Natural killer cell (primary cell): Measurements from ENCODE around the gene CBY1. TPM values are rescaled to one million over a fixed set of nuclear protein-coding genes. Genes with fewer than 3 reads are reported as not detected.
A peak's percentile ranks its signal among the peaks of the same experiment; 100 is the strongest.

Experiments
- ATAC-seq, 3 donors: fragments of 150-1000 bp in 2 of 3; fragments of 200-7000 bp in 1 of 3; cut with Tn5 transposase; 1 replicate in 1 of 3; 2 replicates in 2 of 3; pipeline ENCODE4 v1.10.0; 2021; ENCODE audit warnings: mild to moderate bottlenecking in 2 of 3, moderate library complexity in 2 of 3
- DNase-seq, 2 donors: peaks; one replicate each; pipeline versions ENCODE4 v3.0.0 to v3.0.0-alpha.2; 2013 to 2021; ENCODE audit warnings: mixed read lengths in 1 of 2
- H3K27ac ChIP-seq: one replicate; pipeline ENCODE4 v1.5.1; 2013; ENCODE audit warnings: mild to moderate bottlenecking, low read length
- H3K27me3 ChIP-seq: one replicate; pipeline ENCODE4 v1.6.1; 2013; ENCODE audit warnings: low read length; ENCODE audit not compliant: control insufficient read depth, insufficient read depth
- H3K36me3 ChIP-seq: one replicate; pipeline ENCODE4 v1.6.1; 2013; ENCODE audit warnings: low read length; ENCODE audit not compliant: control insufficient read depth, insufficient read depth
- H3K4me1 ChIP-seq: one replicate; pipeline ENCODE4 v1.6.1; 2013; ENCODE audit warnings: low read length; ENCODE audit not compliant: control insufficient read depth, insufficient read depth
- H3K4me3 ChIP-seq: one replicate; pipeline ENCODE4 v1.5.1; 2013; ENCODE audit warnings: low read length
- H3K9me3 ChIP-seq: one replicate; pipeline ENCODE4 v1.6.1; 2013; ENCODE audit warnings: low read length; ENCODE audit not compliant: control insufficient read depth, insufficient read depth
- H3K27ac Mint-ChIP-seq, 2 donors: one replicate each; pipeline ENCODE4 v1.8.0; 2022; ENCODE audit warnings: mild to moderate bottlenecking in 2 of 2, mixed read lengths in 2 of 2, moderate library complexity in 1 of 2
- H3K27me3 Mint-ChIP-seq, 2 donors: one replicate each; pipeline ENCODE4 v1.8.0; 2022; ENCODE audit warnings: low read depth in 2 of 2, mixed read lengths in 2 of 2
- H3K36me3 Mint-ChIP-seq: one replicate; pipeline ENCODE4 v1.8.0; 2022; ENCODE audit warnings: mixed read lengths
- H3K4me1 Mint-ChIP-seq, 2 donors: one replicate each; pipeline ENCODE4 v1.8.0; 2022; ENCODE audit warnings: mixed read lengths in 2 of 2
- H3K4me3 Mint-ChIP-seq: one replicate; pipeline ENCODE4 v1.8.0; 2022; ENCODE audit warnings: mild to moderate bottlenecking, moderate library complexity, mixed read lengths
- H3K9me3 Mint-ChIP-seq, 2 donors: one replicate each; pipeline ENCODE4 v1.8.0; 2022; ENCODE audit warnings: mixed read lengths in 2 of 2
- CTCF ChIP-seq: fragments of 200-600 bp; IDR thresholded peaks from one replicate; pipeline ENCODE4 v1.8.0; 2022; ENCODE audit warnings: antibody characterized with exemption
- WGBS: methylation state at CpG from one replicate; pipeline ENCODE4 v1.1.7; 2013; ENCODE audit warnings: missing lambda C conversion rate; ENCODE audit not compliant: insufficient coverage; 5-methylcytosine and 5-hydroxymethylcytosine counted together
- intact Hi-C: fragments of 100-400 bp; cut with micrococcal nuclease; formaldehyde crosslinking; loops from one replicate; pipeline ENCODE4 v1.14.2; 2022
- total RNA-seq, 4 donors: library from RNA; stranded (reverse); fragments of 120-200 nt in 1 of 4; gene quantifications; one replicate each; pipeline versions ENCODE4 v1.2.3 to v1.2.4, GENCODE V29; 2013 to 2022

The CBY1 gene
- total RNA-seq, 3 donors from 2014 or later (not counting 1 experiment from before 2014, with no cell fraction given) = 8.2 to 10.9 (median 10.8) TPM

DNA sequence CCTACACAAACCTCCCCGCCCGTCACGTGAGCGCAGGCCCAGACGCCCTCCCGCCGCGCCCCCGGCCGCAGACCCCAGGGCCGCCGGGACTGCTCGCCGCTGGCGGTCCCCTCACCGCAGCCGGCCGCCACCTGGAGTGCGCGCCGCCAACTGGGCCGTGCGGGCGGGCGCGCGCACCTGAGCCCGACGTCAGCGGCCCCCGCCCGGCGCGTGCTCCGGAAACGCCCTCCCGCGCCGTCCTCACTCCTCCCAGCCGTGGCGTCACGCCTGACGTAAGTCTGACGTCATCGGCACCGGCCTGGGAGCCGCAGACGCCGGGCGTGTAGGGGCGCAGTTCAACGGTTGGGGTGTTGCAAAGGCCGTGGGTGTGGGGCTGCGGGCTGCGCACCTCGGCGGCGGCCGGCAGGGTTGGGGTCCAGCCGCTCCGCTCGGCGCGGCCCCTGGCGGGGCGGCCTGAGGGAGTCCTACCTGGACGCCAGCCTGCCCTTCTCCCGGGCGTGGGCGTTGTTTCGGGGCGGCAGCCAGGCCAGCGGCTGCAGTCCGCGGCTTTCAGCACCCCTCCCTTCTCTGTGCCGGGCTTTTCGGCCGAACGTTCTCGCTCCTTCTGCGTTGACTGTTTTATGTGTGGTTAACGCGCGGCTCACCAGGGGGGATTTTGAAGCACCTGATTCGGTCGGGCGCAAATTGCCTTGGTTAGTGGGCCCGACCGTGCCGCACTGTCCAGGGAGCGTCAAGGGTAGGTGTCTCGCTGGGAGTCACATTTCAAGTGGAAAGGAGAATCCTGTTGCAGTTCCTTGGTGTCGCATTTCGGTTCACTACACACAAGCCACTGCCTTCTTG lies 44.6 kb downstream of the CBY1 start, which contains the start of gene JOSD1:
Gene JOSD1 (minus strand): TSS at position 155 of the 840 bp plus-strand sequence. CDS start 956 bp downstream, outside the sequence.
- peaks cover 43% of the 10 kb centered on the region for H3K4me1 ChIP-seq

GRCh38 chr22:38704654-38705234 lies 48.3 kb downstream of the CBY1 start:
- peak overlapping the region; percentile 95 to 96 for H3K27ac Mint-ChIP-seq
- Histone ChIP-seq H3K27me3 (no peaks in the 10 kb centered on the region), H3K36me3 (peaks cover 4% of the 10 kb centered on the region), H3K9me3 (no peaks in the 10 kb centered on the region), H3K4me1 (peaks cover 40% of the 10 kb centered on the region), H3K27ac (peak overlapping the region; percentile 71), H3K4me3 (peak overlapping the region; percentile 23)
- WGBS = 29% methylated on average over 10 of the region's 10 CpGs
- peak overlapping the region; percentile 81 for H3K4me3 Mint-ChIP-seq
- H3K36me3 Mint-ChIP-seq = no peaks in the 10 kb centered on the region
- H3K4me1 Mint-ChIP-seq = peaks cover 52 to 62% of the 10 kb centered on the region in 2 donors
- DNase-seq (no peak), ATAC-seq (no peak)
- H3K9me3 Mint-ChIP-seq = no peaks in the 10 kb centered on the region
- intact Hi-C loops = loop anchor here (1.0 to 5.0 kb wide), 4 partner anchors 48 to 522 kb away; partner anchors contain the start of genes CBY1, FAM227A and PLA2G6
- no peaks in the 10 kb centered on the region for H3K27me3 Mint-ChIP-seq
- TF ChIP-seq CTCF = no peak

More for the DNA sequence above, 44.6 kb downstream of the CBY1 start, which contains the start of gene JOSD1:
- ATAC-seq (peak; percentile 46 to 71 (median 55)), DNase-seq (peak; percentile 100)
- H3K27me3 ChIP-seq = no peaks in the 10 kb centered on the region
- peak within 1 kb of the TSS; percentile 90 for H3K27ac ChIP-seq
- TF ChIP-seq CTCF = no peak
- Mint-ChIP-seq H3K36me3 (peaks cover 6% of the 10 kb centered on the region), H3K4me3 (peak within 1 kb of the TSS; percentile 92), H3K27ac (peak within 1 kb of the TSS; percentile 97), H3K27me3 (no peaks in the 10 kb centered on the region), H3K9me3 (no peaks in the 10 kb centered on the region), H3K4me1 (peaks cover 51 to 64% of the 10 kb centered on the region in 2 donors)
- H3K4me3 ChIP-seq = peak within 1 kb of the TSS; percentile 66
- H3K36me3 ChIP-seq = no peaks in the 10 kb centered on the region
- intact Hi-C loops = loop anchor here (2.0 kb wide), 1 partner anchor 20 kb away; the partner anchor contains the start of gene TOMM22
- H3K9me3 ChIP-seq = no peaks in the 10 kb centered on the region
- WGBS = under 1% methylated on average over 94 of the region's 94 CpGs

- Mint-ChIP-seq H3K27ac (peak within 1 kb of the TSS; percentile 95 to 96), H3K36me3 (no peaks in the 10 kb centered on the region), H3K9me3 (no peaks in the 10 kb centered on the region), H3K27me3 (no peaks in the 10 kb centered on the region), H3K4me3 (peak within 1 kb of the TSS; percentile 91), H3K4me1 (peaks cover 50 to 59% of the 10 kb centered on the region in 2 donors)
- Histone ChIP-seq H3K9me3 (no peaks in the 10 kb centered on the region), H3K36me3 (peaks cover 8% of the 10 kb centered on the region), H3K4me3 (peak within 1 kb of the TSS; percentile 81), H3K27me3 (no peaks in the 10 kb centered on the region), H3K4me1 (peaks cover 35% of the 10 kb centered on the region), H3K27ac (peak within 1 kb of the TSS; percentile 79)
- no peak for TF ChIP-seq CTCF
- intact Hi-C loops = loop anchor here (1.0 to 5.0 kb wide), 4 partner anchors 49 to 523 kb away; partner anchors contain the start of genes CBY1, FAM227A and PLA2G6
- under 1% methylated on average over 55 of the region's 55 CpGs for WGBS
- DNase-seq = peak; percentile 90 to 100
- peak; percentile 72 to 86 (median 72) for ATAC-seq
Measured at GRCh38 chr22:38705235-38706100, 49.0 kb downstream of the CBY1 start, which contains the start of gene GTPBP1. Gene GTPBP1, plus strand, starts transcription at chr22:38705944. Its CDS starts 12 bp downstream, at chr22:38705956.
